ENCODE measurements around the gene CEACAM6.

DNA sequence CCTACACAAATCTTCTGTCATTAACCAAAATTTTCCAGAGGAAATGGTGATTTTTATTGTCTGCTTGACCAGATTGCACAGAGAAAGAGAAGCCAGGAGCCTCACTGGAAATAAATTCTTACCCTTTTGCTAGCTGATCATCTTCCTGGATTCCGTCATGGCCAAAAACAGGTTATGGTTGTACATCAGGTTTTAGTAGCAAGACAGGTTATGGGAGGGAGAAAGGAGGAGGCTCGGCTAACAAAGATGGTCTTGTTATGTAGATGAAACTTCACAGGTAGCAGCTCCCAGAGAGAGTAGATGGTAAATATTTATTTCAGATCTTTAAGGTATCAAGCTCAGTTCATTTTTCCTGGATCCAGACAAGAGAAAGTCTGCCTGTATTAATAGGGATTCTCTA is 21.4 kb downstream of the CEACAM6 start:
- TF ChIP-seq, protein P1, sequence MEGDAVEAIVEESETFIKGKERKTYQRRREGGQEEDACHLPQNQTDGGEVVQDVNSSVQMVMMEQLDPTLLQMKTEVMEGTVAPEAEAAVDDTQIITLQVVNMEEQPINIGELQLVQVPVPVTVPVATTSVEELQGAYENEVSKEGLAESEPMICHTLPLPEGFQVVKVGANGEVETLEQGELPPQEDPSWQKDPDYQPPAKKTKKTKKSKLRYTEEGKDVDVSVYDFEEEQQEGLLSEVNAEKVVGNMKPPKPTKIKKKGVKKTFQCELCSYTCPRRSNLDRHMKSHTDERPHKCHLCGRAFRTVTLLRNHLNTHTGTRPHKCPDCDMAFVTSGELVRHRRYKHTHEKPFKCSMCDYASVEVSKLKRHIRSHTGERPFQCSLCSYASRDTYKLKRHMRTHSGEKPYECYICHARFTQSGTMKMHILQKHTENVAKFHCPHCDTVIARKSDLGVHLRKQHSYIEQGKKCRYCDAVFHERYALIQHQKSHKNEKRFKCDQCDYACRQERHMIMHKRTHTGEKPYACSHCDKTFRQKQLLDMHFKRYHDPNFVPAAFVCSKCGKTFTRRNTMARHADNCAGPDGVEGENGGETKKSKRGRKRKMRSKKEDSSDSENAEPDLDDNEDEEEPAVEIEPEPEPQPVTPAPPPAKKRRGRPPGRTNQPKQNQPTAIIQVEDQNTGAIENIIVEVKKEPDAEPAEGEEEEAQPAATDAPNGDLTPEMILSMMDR (IDR thresholded peaks at IDR 0.05) = no peak
- TF ChIP-seq, protein P2, sequence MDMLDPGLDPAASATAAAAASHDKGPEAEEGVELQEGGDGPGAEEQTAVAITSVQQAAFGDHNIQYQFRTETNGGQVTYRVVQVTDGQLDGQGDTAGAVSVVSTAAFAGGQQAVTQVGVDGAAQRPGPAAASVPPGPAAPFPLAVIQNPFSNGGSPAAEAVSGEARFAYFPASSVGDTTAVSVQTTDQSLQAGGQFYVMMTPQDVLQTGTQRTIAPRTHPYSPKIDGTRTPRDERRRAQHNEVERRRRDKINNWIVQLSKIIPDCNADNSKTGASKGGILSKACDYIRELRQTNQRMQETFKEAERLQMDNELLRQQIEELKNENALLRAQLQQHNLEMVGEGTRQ (CRISPR knock-in tag; IDR thresholded peaks at IDR 0.05) = no peak
- TF ChIP-seq JUN (CRISPR knock-in tag; IDR thresholded peaks at IDR 0.05) = no peak
- no peak for TF ChIP-seq NR3C1 (CRISPR knock-in tag; conservative IDR thresholded peaks at IDR 0.05; ENCODE audit: low read depth)
- TF ChIP-seq, protein P3, sequence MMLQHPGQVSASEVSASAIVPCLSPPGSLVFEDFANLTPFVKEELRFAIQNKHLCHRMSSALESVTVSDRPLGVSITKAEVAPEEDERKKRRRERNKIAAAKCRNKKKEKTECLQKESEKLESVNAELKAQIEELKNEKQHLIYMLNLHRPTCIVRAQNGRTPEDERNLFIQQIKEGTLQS (CRISPR knock-in tag; conservative IDR thresholded peaks at IDR 0.05) = no peak
- TF ChIP-seq, protein P4, sequence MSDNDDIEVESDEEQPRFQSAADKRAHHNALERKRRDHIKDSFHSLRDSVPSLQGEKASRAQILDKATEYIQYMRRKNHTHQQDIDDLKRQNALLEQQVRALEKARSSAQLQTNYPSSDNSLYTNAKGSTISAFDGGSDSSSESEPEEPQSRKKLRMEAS (CRISPR knock-in tag; IDR thresholded peaks at IDR 0.05) = no peak
- TF ChIP-seq, protein P5, sequence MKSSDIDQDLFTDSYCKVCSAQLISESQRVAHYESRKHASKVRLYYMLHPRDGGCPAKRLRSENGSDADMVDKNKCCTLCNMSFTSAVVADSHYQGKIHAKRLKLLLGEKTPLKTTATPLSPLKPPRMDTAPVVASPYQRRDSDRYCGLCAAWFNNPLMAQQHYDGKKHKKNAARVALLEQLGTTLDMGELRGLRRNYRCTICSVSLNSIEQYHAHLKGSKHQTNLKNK (CRISPR knock-in tag; IDR thresholded peaks at IDR 0.05) = no peak
- TF ChIP-seq CREB1 (CRISPR knock-in tag; IDR thresholded peaks at IDR 0.05) = no peak
- no peak for TF ChIP-seq ZNF671 (CRISPR knock-in tag; IDR thresholded peaks at IDR 0.05)
- no peak for TF ChIP-seq GTF2I (CRISPR knock-in tag; conservative IDR thresholded peaks at IDR 0.05)
- no peak for TF ChIP-seq FOXK1 (CRISPR knock-in tag; IDR thresholded peaks at IDR 0.05)
- TF ChIP-seq, protein P6, sequence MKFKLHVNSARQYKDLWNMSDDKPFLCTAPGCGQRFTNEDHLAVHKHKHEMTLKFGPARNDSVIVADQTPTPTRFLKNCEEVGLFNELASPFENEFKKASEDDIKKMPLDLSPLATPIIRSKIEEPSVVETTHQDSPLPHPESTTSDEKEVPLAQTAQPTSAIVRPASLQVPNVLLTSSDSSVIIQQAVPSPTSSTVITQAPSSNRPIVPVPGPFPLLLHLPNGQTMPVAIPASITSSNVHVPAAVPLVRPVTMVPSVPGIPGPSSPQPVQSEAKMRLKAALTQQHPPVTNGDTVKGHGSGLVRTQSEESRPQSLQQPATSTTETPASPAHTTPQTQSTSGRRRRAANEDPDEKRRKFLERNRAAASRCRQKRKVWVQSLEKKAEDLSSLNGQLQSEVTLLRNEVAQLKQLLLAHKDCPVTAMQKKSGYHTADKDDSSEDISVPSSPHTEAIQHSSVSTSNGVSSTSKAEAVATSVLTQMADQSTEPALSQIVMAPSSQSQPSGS (CRISPR knock-in tag; IDR thresholded peaks at IDR 0.05; ENCODE audit: borderline replicate concordance, low read depth) = no peak
